Heart right ventricle (tissue), 16 donors: Measurements from ENCODE around the gene KIF26B. TPM values are rescaled to one million over a fixed set of nuclear protein-coding genes. Genes with fewer than 3 reads are reported as not detected.
"Not testable (repeated sequence)": the region's sequence is repeated elsewhere in the genome, so short reads cannot be mapped to it uniquely, and the experiment has no call there.

Experiments
- ATAC-seq, 8 donors: fragments of 200-7000 bp; cut with Tn5 transposase; one replicate each; pipeline ENCODE4 v1.9.1; 2020; ENCODE audit warnings: mild to moderate bottlenecking in 8 of 8, moderate library complexity in 8 of 8, moderate number of reproducible peaks in 1 of 8
- DNase-seq, 2 donors: peaks; one replicate each; pipeline ENCODE4 v3.0.0-alpha.2; 2020
- H3K27ac ChIP-seq, 10 donors: fragments of 200-600 bp; sonication (generic) in 2 of 10; one replicate each; pipeline versions ENCODE4 v1.5.0 to v1.8.0; 2020 to 2022; ENCODE audit warnings: mild to moderate bottlenecking in 3 of 10
- H3K27me3 ChIP-seq, 7 donors: fragments of 200-600 bp; one replicate each; pipeline ENCODE4 v1.8.0; 2021 to 2022; ENCODE audit warnings: mild to moderate bottlenecking in 2 of 7
- H3K36me3 ChIP-seq, 9 donors: fragments of 200-600 bp; sonication (generic) in 1 of 9; one replicate each; pipeline versions ENCODE4 v1.5.0 to v1.8.0; 2020 to 2022; ENCODE audit warnings: mild to moderate bottlenecking in 2 of 9
- H3K4me1 ChIP-seq, 9 donors: fragments of 200-600 bp; sonication (generic) in 1 of 9; one replicate each; pipeline versions ENCODE4 v1.5.0 to v1.8.0; 2020 to 2022; ENCODE audit warnings: mild to moderate bottlenecking in 4 of 9
- H3K4me3 ChIP-seq, 10 donors: fragments of 200-600 bp; sonication (generic) in 2 of 10; one replicate each; pipeline versions ENCODE4 v1.5.0 to v1.8.0; 2020 to 2022; ENCODE audit warnings: mild to moderate bottlenecking in 7 of 10, moderate library complexity in 2 of 10
- H3K9me3 ChIP-seq, 11 donors: fragments of 200-600 bp in 10 of 11; sonication (generic) in 2 of 11; one replicate each; pipeline versions ENCODE4 v1.5.0 to v1.8.0; 2013 to 2022; ENCODE audit warnings: mild to moderate bottlenecking in 2 of 11, control low read depth in 1 of 11, moderate library complexity in 1 of 11
- CTCF ChIP-seq, 9 donors: fragments of 200-600 bp; sonication (generic) in 2 of 9; IDR thresholded peaks; one replicate each; pipeline versions ENCODE4 v1.5.0 to v1.8.0; 2021 to 2022; ENCODE audit warnings: antibody characterized with exemption in 9 of 9, mild to moderate bottlenecking in 5 of 9, moderate library complexity in 1 of 9
- WGBS, 2 donors: extraction: QIAGEN DNeasy Blood & Tissue Kit; methylation state at CpG; one replicate each; pipeline ENCODE4 v1.1.7; 2013; ENCODE audit warnings: inconsistent platforms in 1 of 2; 5-methylcytosine and 5-hydroxymethylcytosine counted together
- intact Hi-C, 10 donors: fragments of 100-400 bp; cut with DNase I; formaldehyde crosslinking; loops; one replicate each; pipeline versions ENCODE4 v1.11.1 to v1.14.2; 2022
- polyA plus RNA-seq, 2 donors: library from polyadenylated mRNA; stranded (reverse); fragments of 200-250 nt; gene quantifications; one replicate each; pipeline ENCODE4 v1.2.3, GENCODE V29; 2013
- total RNA-seq, 10 donors: library from RNA; stranded (reverse); fragmentation: NEBNext Ultra II Directional in 3 of 10; extraction: Animal tissue kit (Norgen Biotek cat#: 25700) in 3 of 10; gene quantifications; one replicate each; pipeline versions ENCODE4 v1.2.1 to v1.2.4, GENCODE V29; 2021 to 2023
- donor health status: Arrhythmogenic right ventricular cardiomyopathy.
- donor health status: ischemic (EF 13 %, LVEDD 7.1; RV severe dilation, severe dysfunction).
- donor health status: healthy with polysubstance abuse.
- donor health status: DM: no; HTN: yes; CAD: no.
- donor health status: DM: no; HTN: no; CAD: no.
- donor health status: ischemic (EF 25% LVEDD 6.9; RV normal size, moderate dysfunction).
- donor health status: ischemic (EF 25% LVEDD 5.7; RV mildly dilated, moderate dysfunction).
- donor health status: healthy.
- donor health status: DM: yes; HTN: yes; CAD: no.
- donor health status: Ischemic cardiomyopathy.
- donor health status: ischemic (EF 35%, LVEDD 5.7; RV mildly dilated, moderate dysfunction).
- donor health status: nonischemic (EF 11% LVEDD 7.7; RV severe dilation, severe dysfunction).
- donor health status: DM: yes; HTN: yes; CAD: no.
- donor health status: PGD.
- donor health status: ischemic (EF 29% LVEDD 5.4; RV normal size, mild dysfunction).
- donor health status: nonischemic (EF 23%, LVEDD 6.1; RV moderate dilation, normal function).

Gene KIF26B
- total and polyA plus RNA-seq, 12 donors, result 0.66 to 8.8 (median 2.8) TPM

GRCh38 chr1:245128381-245129101, 26.2 kb upstream of the KIF26B start:
- 85 to 87% methylated on average over 20 of the region's 20 CpGs for WGBS, 2 donors
- intact Hi-C loops, result no loop called here
- no peak overlapping the region for H3K4me3 ChIP-seq
- peaks cover 0 to 35% (median 10%) of the 10 kb centered on the region in 7 donors for H3K27me3 ChIP-seq
- ATAC-seq (peak in 2 of 8 donors; percentile 13 to 20), DNase-seq (no peak)
- no peak overlapping the region for H3K27ac ChIP-seq
- TF ChIP-seq CTCF (IDR thresholded peaks at IDR 0.05), result no peak
- H3K36me3 ChIP-seq, result peaks cover 0 to 16% (median 0%) of the 10 kb centered on the region in 9 donors
- H3K4me1 ChIP-seq, result peaks cover 0 to 3% (median 0%) of the 10 kb centered on the region in 9 donors
- no peaks in the 10 kb centered on the region for H3K9me3 ChIP-seq

GRCh38 chr1:245129319-245130240, 25.2 kb upstream of the KIF26B start:
- DNase-seq (no peak), ATAC-seq (peak in 1 of 8 donors; percentile 5)
- peaks cover 0 to 5% (median 0%) of the 10 kb centered on the region in 9 donors for H3K36me3 ChIP-seq
- peaks cover 0 to 3% (median 0%) of the 10 kb centered on the region in 9 donors for H3K4me1 ChIP-seq
- no peaks in the 10 kb centered on the region for H3K9me3 ChIP-seq
- no peak overlapping the region for H3K4me3 ChIP-seq
- WGBS, 2 donors, result 45 to 47% methylated on average over 19 of the region's 19 CpGs
- peaks cover 0 to 36% (median 10%) of the 10 kb centered on the region in 7 donors for H3K27me3 ChIP-seq
- TF ChIP-seq CTCF (IDR thresholded peaks at IDR 0.05), result no peak
- intact Hi-C loops, result no loop called here
- H3K27ac ChIP-seq, result no peak overlapping the region

- DNase-seq, H3K27ac ChIP-seq, intact Hi-C loops, ATAC-seq, H3K36me3 ChIP-seq, H3K4me1 ChIP-seq, H3K4me3 ChIP-seq, H3K9me3 ChIP-seq: not testable (repeated sequence)
- H3K27me3 ChIP-seq, result peaks cover 0 to 36% (median 10%) of the 10 kb centered on the region in 7 donors
- 70 to 72% methylated on average over 16 of the region's 16 CpGs for WGBS, 2 donors
These were observed 24.3 kb upstream of the KIF26B start for GRCh38 chr1:245130281-245131025.

GRCh38 chr1:245131026-245131393, 23.8 kb upstream of the KIF26B start:
- DNase-seq, result no peak
- Histone ChIP-seq H3K36me3 (no peaks in the 10 kb centered on the region), H3K4me1 (peaks cover 0 to 3% (median 0%) of the 10 kb centered on the region in 9 donors), H3K9me3 (no peaks in the 10 kb centered on the region), H3K27me3 (peaks cover 0 to 36% (median 10%) of the 10 kb centered on the region in 7 donors), H3K27ac (no peak overlapping the region), H3K4me3 (no peak overlapping the region)
- WGBS, 2 donors, result 49 to 58% methylated on average over 9 of the region's 9 CpGs
- ATAC-seq, result no peak
- no peak for TF ChIP-seq CTCF (IDR thresholded peaks at IDR 0.05)
- intact Hi-C loops, result no loop called here
